ENCODE data around the gene DLG5. TPM values are rescaled to one million over a fixed set of nuclear protein-coding genes. Genes with fewer than 3 reads are reported as not detected.

Gene DLG5
- total and polyA plus RNA-seq, 9 of the 15 experiments (the other 6 are each of a cell fraction or from before 2014, with no cell fraction given): 1.4 to 26.8 (median 11.2) TPM

DNA sequence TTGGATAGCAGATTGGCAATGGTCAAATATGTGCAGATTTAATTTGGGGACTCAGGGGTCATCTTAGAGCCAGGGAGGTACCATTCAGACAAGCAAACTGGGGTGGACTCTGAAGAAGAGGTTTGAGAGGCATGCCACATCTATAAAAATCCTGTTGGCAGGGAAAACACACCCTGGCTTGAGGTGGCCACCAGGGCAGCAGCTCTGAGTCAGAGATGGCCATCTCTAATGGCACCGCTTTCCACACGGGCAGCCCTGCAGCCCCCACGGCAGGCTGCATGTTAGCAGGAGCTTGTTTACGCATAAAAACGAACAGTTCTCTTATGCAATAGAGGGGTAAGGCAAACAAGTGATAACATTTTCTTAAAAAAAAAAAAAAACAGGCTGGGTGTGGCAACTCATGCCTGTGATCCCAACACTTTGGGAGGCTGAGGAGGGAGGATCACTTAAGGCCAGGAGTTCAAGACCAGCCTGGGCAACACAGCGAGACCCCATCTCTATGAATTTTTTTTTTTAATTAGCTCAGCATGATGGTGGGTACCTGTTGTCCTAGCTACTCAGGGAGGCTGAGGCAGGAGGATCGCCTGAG is 14.9 kb downstream of the DLG5 start (continued):
- no peak for TF ChIP-seq ZBTB2 (IDR thresholded peaks at IDR 0.05)
- TF ChIP-seq NFIX (CRISPR knock-in tag; IDR thresholded peaks at IDR 0.05; ENCODE audit: low read depth): no peak
- peak; percentile 85 for TF ChIP-seq CREB3 (tag; conservative IDR thresholded peaks at IDR 0.05; ENCODE audit: low read depth)
- TF ChIP-seq FOXK1 (CRISPR knock-in tag; IDR thresholded peaks at IDR 0.05; ENCODE audit: borderline replicate concordance): no peak
- TF ChIP-seq E2F3 (CRISPR knock-in tag; IDR thresholded peaks at IDR 0.05): peak; percentile 50; the same call in 1 of the 2 replicates
- TF ChIP-seq SMAD3 (CRISPR knock-in tag; conservative IDR thresholded peaks at IDR 0.05): peak; percentile 82; the same call in 1 of the 2 replicates
- no peak for TF ChIP-seq HOXB6 (CRISPR knock-in tag; IDR thresholded peaks at IDR 0.05; ENCODE audit: borderline replicate concordance)
- no peak for TF ChIP-seq ARID2 (IDR thresholded peaks at IDR 0.05)
- peak; percentile 74 for TF ChIP-seq BRD9 (IDR thresholded peaks at IDR 0.05; ENCODE audit: low read depth, partially characterized antibody)
- peak; percentile 63; the same call in 1 of the 2 replicates for TF ChIP-seq CBX1 (IDR thresholded peaks at IDR 0.05; ENCODE audit: low read depth)
- TF ChIP-seq PHTF2 (CRISPR knock-in tag; IDR thresholded peaks at IDR 0.05): no peak
- TF ChIP-seq NR2F6 (CRISPR knock-in tag; IDR thresholded peaks at IDR 0.05): no peak; the same call in 1 of the 2 replicates
- no peak for TF ChIP-seq ZBTB8A (IDR thresholded peaks at IDR 0.05; ENCODE audit: partially characterized antibody)
- TF ChIP-seq, protein P1, sequence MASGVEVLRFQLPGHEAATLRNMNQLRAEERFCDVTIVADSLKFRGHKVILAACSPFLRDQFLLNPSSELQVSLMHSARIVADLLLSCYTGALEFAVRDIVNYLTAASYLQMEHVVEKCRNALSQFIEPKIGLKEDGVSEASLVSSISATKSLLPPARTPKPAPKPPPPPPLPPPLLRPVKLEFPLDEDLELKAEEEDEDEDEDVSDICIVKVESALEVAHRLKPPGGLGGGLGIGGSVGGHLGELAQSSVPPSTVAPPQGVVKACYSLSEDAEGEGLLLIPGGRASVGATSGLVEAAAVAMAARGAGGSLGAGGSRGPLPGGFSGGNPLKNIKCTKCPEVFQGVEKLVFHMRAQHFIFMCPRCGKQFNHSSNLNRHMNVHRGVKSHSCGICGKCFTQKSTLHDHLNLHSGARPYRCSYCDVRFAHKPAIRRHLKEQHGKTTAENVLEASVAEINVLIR (CRISPR knock-in tag; IDR thresholded peaks at IDR 0.05): 0 out of 2 replicates have a peak, but pooled peaks have one; percentile 37
- no peak for TF ChIP-seq RBM17 (IDR thresholded peaks at IDR 0.05; ENCODE audit: borderline replicate concordance, low read depth, low read length)
- peak; percentile 73 for TF ChIP-seq EP400 (IDR thresholded peaks at IDR 0.05)
- TF ChIP-seq, protein P2, sequence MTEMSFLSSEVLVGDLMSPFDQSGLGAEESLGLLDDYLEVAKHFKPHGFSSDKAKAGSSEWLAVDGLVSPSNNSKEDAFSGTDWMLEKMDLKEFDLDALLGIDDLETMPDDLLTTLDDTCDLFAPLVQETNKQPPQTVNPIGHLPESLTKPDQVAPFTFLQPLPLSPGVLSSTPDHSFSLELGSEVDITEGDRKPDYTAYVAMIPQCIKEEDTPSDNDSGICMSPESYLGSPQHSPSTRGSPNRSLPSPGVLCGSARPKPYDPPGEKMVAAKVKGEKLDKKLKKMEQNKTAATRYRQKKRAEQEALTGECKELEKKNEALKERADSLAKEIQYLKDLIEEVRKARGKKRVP (CRISPR knock-in tag; IDR thresholded peaks at IDR 0.05): peak; percentile 94
- TF ChIP-seq PHF20 (IDR thresholded peaks at IDR 0.05; ENCODE audit: partially characterized antibody): peak; percentile 50
- TF ChIP-seq, protein P3, sequence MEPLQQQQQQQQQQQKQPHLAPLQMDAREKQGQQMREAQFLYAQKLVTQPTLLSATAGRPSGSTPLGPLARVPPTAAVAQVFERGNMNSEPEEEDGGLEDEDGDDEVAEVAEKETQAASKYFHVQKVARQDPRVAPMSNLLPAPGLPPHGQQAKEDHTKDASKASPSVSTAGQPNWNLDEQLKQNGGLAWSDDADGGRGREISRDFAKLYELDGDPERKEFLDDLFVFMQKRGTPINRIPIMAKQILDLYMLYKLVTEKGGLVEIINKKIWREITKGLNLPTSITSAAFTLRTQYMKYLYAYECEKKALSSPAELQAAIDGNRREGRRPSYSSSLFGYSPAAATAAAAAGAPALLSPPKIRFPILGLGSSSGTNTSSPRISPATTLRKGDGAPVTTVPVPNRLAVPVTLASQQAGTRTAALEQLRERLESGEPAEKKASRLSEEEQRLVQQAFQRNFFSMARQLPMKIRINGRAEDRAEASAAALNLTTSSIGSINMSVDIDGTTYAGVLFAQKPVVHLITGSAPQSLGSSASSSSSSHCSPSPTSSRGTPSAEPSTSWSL (CRISPR knock-in tag; IDR thresholded peaks at IDR 0.05; ENCODE audit: borderline replicate concordance): peak; percentile 92; the same call in 1 of the 2 replicates
- TF ChIP-seq KDM1A (IDR thresholded peaks at IDR 0.05): peak; percentile 37 to 72; a peak in 3 of 4 replicates
- TF ChIP-seq KLF6 (CRISPR knock-in tag; IDR thresholded peaks at IDR 0.05; ENCODE audit: borderline replicate concordance): peak; percentile 77; the same call in 1 of the 2 replicates
- no peak for TF ChIP-seq NCOA6 (IDR thresholded peaks at IDR 0.05)
- TF ChIP-seq GATA2 (CRISPR knock-in tag; IDR thresholded peaks at IDR 0.05): no peak
